Epithelial cell of proximal tubule (primary cell): ENCODE data around the gene RAPGEFL1. TPM values are rescaled to one million over a fixed set of nuclear protein-coding genes. Genes with fewer than 3 reads are reported as not detected.

Experiments
- DNase-seq: peaks from one replicate; pipeline ENCODE4 v3.0.0-alpha.2; 2011; ENCODE audit warnings: low read depth
- H3K4me3 ChIP-seq: 2 replicates; pipeline ENCODE4 v1.5.1; 2011; ENCODE audit warnings: low read depth, mild to moderate bottlenecking, low read length
- CTCF ChIP-seq: conservative IDR thresholded peaks from 2 replicates; pipeline ENCODE4 v1.5.1; 2012; ENCODE audit warnings: low read depth, mild to moderate bottlenecking, low read length
- total RNA-seq: library from RNA; depleted of rRNA; stranded (reverse); fragments of >200 nt; gene quantifications from 2 replicates; pipeline ENCODE4 v1.2.3, GENCODE V29; 2015

RAPGEFL1 gene
- total RNA-seq, 1 donor from 2014 or later = 2.8 TPM

GRCh38 chr17:40178660-40179059, 1.4 kb downstream of the RAPGEFL1 start:
- H3K4me3 ChIP-seq = no peak overlapping the region
- TF ChIP-seq CTCF = no peak

GRCh38 chr17:40179923-40180659, 2.8 kb downstream of the RAPGEFL1 start:
- TF ChIP-seq CTCF = no peak
- DNase-seq = no peak
- no peak overlapping the region for H3K4me3 ChIP-seq

More at GRCh38 chr17:40178660-40179059, 1.4 kb downstream of the RAPGEFL1 start:
- no peak for DNase-seq

DNA sequence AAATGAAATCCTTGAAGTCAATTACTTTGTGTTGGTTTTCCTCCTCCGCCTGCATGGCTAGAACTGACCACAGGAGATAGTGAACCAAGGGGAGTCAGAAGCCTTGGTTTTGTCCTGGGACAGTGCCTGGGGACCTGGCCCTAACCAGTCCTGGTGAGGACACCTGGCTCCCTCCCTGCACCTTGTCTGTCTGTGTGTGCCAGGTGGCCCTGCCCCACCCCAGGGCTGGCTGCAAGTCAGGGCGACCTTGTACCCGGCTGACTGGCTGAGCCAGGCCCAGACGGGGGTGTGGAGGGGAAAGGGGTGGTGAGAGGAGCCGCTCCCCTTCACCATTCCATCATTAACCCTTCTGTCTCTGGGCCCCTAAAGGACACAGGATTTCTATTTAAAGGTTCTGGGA, 3.4 kb downstream of the RAPGEFL1 start:
- H3K4me3 ChIP-seq = no peak overlapping the region
- TF ChIP-seq CTCF = no peak
- no peak for DNase-seq

DNA sequence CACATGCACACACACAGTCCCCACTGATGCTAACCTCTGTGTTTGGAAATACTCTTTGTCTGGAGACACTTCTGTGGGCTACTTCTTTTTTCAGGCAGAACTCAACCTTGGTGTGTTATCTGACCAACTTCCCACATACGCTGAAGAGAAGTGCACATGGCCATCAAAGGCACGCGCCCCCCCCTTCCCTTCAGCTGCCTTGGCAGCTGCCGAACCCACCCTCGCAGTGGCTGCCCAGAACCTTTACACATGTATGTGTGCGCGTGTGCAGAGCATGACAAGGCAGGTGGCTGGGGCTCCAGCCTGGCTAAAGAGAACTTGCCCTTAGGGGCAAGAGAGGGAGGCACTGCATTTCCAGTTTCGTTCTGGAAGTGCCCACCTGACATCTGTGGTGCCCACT, 3.9 kb downstream of the RAPGEFL1 start:
- no peak overlapping the region for H3K4me3 ChIP-seq
- DNase-seq = no peak

DNA sequence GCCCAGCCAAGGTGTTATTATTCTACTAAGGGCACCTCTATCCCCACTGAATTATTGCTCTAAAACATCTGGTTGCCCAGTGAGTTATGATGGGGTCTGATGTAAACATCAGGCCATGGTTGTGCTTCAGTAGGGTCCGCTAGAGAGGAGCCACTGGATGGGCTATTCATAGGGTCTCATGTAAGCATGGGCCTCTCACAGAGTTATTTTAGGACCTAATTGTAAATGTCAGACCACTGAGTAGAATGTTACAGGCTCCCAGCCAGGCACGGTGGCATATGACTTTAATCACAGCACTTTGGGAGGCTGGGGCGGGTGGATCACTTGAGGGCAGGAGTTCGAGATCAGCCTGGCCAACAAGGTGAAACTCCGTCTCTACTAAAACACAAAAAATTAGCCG, 5.3 kb downstream of the RAPGEFL1 start:
- no peak for TF ChIP-seq CTCF
- H3K4me3 ChIP-seq = no peak overlapping the region
- DNase-seq = no peak

More for the DNA sequence above, 3.9 kb downstream of the RAPGEFL1 start:
- TF ChIP-seq CTCF = no peak

DNA sequence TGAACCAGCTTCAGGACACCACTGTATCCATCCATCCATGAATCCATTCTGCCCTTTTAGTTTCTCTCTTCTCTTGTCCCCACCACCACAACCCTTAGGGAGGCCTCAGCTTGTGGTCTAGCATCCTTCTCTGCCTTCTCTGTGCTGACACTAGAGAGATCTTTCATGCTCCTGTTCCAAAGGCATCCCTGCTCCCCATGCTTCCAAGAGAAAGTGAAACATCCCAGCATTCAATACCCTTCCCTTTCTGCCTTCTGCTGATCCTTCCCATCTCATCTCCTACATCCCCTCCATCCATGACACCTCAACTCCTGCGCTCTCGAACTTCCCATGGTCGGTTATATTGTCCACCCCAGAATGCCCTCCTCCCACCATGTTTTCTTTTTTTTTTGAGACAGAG, 10.0 kb downstream of the RAPGEFL1 start:
- no peak for DNase-seq
- no peak for TF ChIP-seq CTCF
- H3K4me3 ChIP-seq = no peak overlapping the region

GRCh38 chr17:40188694-40189093, 11.4 kb downstream of the RAPGEFL1 start:
- no peak overlapping the region for H3K4me3 ChIP-seq
- no peak for TF ChIP-seq CTCF
- DNase-seq = no peak
